ENCODE results near the gene FUCA1.

The FUCA1 gene

GRCh38 chr1:23910553-23911246, 42.6 kb upstream of the FUCA1 start:
- TF ChIP-seq USF1 (IDR thresholded peaks at IDR 0.05): peak; percentile 35; the same call in 1 of the 2 replicates
- TF ChIP-seq CEBPB (IDR thresholded peaks at IDR 0.05): no peak

- TF ChIP-seq TAF1 (IDR thresholded peaks at IDR 0.05; ENCODE audit: low read depth) (no peak), CEBPB (IDR thresholded peaks at IDR 0.05) (no peak), TEAD4 (IDR thresholded peaks at IDR 0.05) (no peak)
These were observed 42.1 kb upstream of the FUCA1 start for GRCh38 chr1:23910144-23910543.

- TF ChIP-seq CEBPB (IDR thresholded peaks at IDR 0.05) (no peak), RAD21 (IDR thresholded peaks at IDR 0.05; ENCODE audit: low read depth) (no peak), MAX (IDR thresholded peaks at IDR 0.05) (no peak), FOXM1 (IDR thresholded peaks at IDR 0.05; ENCODE audit: borderline replicate concordance, low read depth) (no peak), USF1 (IDR thresholded peaks at IDR 0.05) (no peak), TCF12 (IDR thresholded peaks at IDR 0.05; ENCODE audit: low read depth) (no peak), TEAD4 (IDR thresholded peaks at IDR 0.05) (no peak), EGR1 (IDR thresholded peaks at IDR 0.05) (no peak), REST (IDR thresholded peaks at IDR 0.05; ENCODE audit: low read depth) (no peak), NFIC (IDR thresholded peaks at IDR 0.05) (no peak), EP300 (IDR thresholded peaks at IDR 0.05; ENCODE audit: borderline replicate concordance) (no peak), CREB1 (IDR thresholded peaks at IDR 0.05; ENCODE audit: low read depth) (no peak), YY1 (IDR thresholded peaks at IDR 0.05; ENCODE audit: low read depth) (no peak), ZBTB7A (IDR thresholded peaks at IDR 0.05; ENCODE audit: low read depth) (no peak), TAF1 (IDR thresholded peaks at IDR 0.05; ENCODE audit: low read depth) (no peak)
These were observed 41.3 kb upstream of the FUCA1 start for GRCh38 chr1:23909412-23909811.

GRCh38 chr1:23908453-23909341, 40.6 kb upstream of the FUCA1 start:
- TF ChIP-seq NFIC (IDR thresholded peaks at IDR 0.05) (no peak), MAX (IDR thresholded peaks at IDR 0.05) (no peak), TCF12 (IDR thresholded peaks at IDR 0.05; ENCODE audit: low read depth) (no peak), REST (IDR thresholded peaks at IDR 0.05; ENCODE audit: low read depth) (no peak), USF1 (IDR thresholded peaks at IDR 0.05) (no peak)

- no peak for TF ChIP-seq CREB1 (IDR thresholded peaks at IDR 0.05; ENCODE audit: low read depth)
These were observed 38.6 kb upstream of the FUCA1 start for GRCh38 chr1:23906731-23907130.

- TF ChIP-seq ZBTB7A (IDR thresholded peaks at IDR 0.05; ENCODE audit: low read depth) (no peak), EGR1 (IDR thresholded peaks at IDR 0.05) (no peak), RAD21 (IDR thresholded peaks at IDR 0.05; ENCODE audit: low read depth) (no peak), MAX (IDR thresholded peaks at IDR 0.05) (no peak), TAF1 (IDR thresholded peaks at IDR 0.05; ENCODE audit: low read depth) (no peak), CREB1 (IDR thresholded peaks at IDR 0.05; ENCODE audit: low read depth) (no peak), YY1 (IDR thresholded peaks at IDR 0.05; ENCODE audit: low read depth) (no peak), TCF12 (IDR thresholded peaks at IDR 0.05; ENCODE audit: low read depth) (no peak), NFIC (IDR thresholded peaks at IDR 0.05) (no peak), CEBPB (IDR thresholded peaks at IDR 0.05) (no peak), REST (IDR thresholded peaks at IDR 0.05; ENCODE audit: low read depth) (no peak), FOXM1 (IDR thresholded peaks at IDR 0.05; ENCODE audit: borderline replicate concordance, low read depth) (no peak), USF1 (IDR thresholded peaks at IDR 0.05) (no peak), TEAD4 (IDR thresholded peaks at IDR 0.05) (no peak)
These were observed 37.5 kb upstream of the FUCA1 start for GRCh38 chr1:23905461-23906025.
